ENCODE measurements around the gene STX7.
"Not testable (repeated sequence)": the region's sequence is repeated elsewhere in the genome, so short reads cannot be mapped to it uniquely, and the experiment has no call there.

The STX7 gene

GRCh38 chr6:132512638-132513632 lies at the start of gene STX7:
STX7 (minus strand) TSS chr6:132513116; CDS start chr6:132503530, 9,586 bp downstream.
- peak; percentile 66 for DNase-seq (ENCODE audit: low read depth)

- not testable (repeated sequence) for DNase-seq (ENCODE audit: low read depth)
Observed at GRCh38 chr6:132560087-132560486, 47.2 kb upstream of the STX7 start.

GRCh38 chr6:132552372-132552771 lies 39.5 kb upstream of the STX7 start, which contains the start of gene TAAR8:
TAAR8 (plus strand) TSS chr6:132552672; CDS start chr6:132552693, 21 bp downstream.
- DNase-seq (ENCODE audit: low read depth), result no peak

GRCh38 chr6:132551214-132551613 lies 38.3 kb upstream of the STX7 start:
- DNase-seq (ENCODE audit: low read depth), result no peak

GRCh38 chr6:132548746-132549463 lies 36.0 kb upstream of the STX7 start:
- no peak for DNase-seq (ENCODE audit: low read depth)

GRCh38 chr6:132544826-132545225 lies 31.9 kb upstream of the STX7 start:
- no peak for DNase-seq (ENCODE audit: low read depth)

GRCh38 chr6:132537977-132538376 lies 25.1 kb upstream of the STX7 start, which contains the start of gene TAAR9:
TAAR9 (plus strand) TSS chr6:132538277; CDS start chr6:132538290, 13 bp downstream.
- DNase-seq (ENCODE audit: low read depth), result no peak

GRCh38 chr6:132537145-132537544 lies 24.2 kb upstream of the STX7 start:
- no peak for DNase-seq (ENCODE audit: low read depth)

DNA sequence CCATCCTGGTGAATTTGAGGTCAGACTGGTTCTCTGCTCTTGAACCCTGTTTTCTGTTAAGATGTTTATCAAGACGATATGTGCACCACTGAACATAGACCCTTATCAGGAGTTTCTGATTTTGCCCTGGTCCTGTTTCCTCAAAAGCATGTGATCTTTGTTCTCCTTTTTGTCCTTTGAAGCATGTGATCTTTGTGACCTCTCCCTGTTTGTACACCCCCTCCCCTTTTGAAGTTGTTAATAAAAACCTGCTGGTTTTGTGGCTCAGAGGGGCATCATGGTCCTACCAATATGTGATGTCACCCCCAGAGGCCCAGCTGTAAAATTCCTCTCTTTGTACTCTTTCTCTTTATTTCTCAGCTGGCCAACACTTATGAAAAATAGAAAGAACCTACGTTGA lies 21.6 kb upstream of the STX7 start:
- not testable (repeated sequence) for DNase-seq (ENCODE audit: low read depth)

DNA sequence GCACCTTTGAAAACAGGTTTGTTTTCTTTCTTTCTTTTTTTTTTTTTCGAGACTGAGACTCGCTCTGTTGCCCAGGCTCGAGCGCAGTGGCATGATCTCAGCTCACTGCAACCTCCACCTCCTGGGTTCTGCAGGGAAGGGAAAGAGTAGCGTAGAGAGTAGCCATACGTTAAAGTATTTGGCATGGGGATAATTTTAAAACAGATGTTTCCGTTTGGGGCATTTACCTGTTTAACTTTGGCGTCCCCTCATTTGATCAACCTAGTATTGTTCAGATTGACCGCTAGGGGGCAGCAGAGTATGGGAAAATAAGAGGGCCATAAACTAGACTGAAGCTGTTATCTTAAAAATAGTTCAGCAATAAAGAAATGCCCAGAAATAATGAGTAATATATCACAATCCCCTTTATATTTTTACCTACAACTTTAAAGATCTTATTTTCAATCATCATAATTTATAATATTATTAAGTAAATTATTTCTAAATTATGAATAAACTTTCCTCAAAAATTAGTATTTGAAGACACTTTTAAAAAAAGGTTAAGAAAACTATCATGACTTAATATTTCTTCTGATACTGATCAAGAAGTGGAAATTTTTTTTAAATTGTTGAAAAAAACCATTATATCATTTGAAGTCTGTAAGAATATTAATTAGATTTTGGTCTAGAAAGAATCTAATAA lies 17.5 kb upstream of the STX7 start:
- peak; percentile 22 for DNase-seq (ENCODE audit: low read depth)

GRCh38 chr6:132527791-132528190 lies 14.9 kb upstream of the STX7 start:
- peak; percentile 18 for DNase-seq (ENCODE audit: low read depth)

GRCh38 chr6:132526461-132526860 lies 13.5 kb upstream of the STX7 start:
- no peak for DNase-seq (ENCODE audit: low read depth)

DNA sequence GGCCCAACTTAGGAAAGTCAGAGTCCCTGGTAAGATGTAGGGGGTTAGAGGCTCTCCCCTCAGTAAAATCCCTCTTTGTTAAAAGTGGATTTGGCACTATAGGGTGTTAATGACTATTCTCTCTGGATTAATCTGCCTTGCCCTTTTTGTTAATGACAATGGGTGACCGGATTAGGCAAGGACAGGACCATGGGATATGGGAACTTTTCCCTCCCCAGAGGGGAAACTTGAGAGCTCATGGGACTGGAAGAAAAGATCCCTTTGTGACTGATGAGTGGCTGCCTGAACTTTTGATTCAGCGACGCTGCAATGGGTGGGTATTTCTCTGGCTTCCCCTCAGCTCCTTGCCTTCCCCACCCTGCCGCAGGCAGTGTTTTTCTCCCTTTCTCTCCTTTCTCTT lies 12.9 kb upstream of the STX7 start:
- no peak for DNase-seq (ENCODE audit: low read depth)

- no peak for DNase-seq (ENCODE audit: low read depth)
Observed at GRCh38 chr6:132524646-132525045, 11.7 kb upstream of the STX7 start.

- peak; percentile 28 for DNase-seq (ENCODE audit: low read depth)
Observed at GRCh38 chr6:132520953-132521352, 8.0 kb upstream of the STX7 start.

DNA sequence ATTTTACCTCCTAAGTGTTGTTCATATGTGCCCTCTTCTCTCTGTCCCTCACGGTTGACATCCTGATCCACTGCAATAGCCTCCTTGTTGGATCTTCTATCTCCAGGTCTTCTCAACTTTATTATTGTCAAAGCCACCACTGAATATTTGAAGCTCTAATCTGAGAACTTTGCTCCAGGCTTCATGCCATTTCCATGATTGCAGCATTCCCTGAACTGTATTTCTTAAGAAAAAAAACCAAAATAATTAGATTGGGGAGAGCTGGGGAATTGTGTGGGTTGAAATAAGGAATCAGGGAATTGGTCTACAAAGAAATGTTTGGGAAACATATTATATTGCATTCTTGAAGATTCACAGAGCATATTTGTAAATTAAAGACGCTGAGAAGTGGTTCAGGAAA lies 2.5 kb upstream of the STX7 start:
- no peak for DNase-seq (ENCODE audit: low read depth)

DNA sequence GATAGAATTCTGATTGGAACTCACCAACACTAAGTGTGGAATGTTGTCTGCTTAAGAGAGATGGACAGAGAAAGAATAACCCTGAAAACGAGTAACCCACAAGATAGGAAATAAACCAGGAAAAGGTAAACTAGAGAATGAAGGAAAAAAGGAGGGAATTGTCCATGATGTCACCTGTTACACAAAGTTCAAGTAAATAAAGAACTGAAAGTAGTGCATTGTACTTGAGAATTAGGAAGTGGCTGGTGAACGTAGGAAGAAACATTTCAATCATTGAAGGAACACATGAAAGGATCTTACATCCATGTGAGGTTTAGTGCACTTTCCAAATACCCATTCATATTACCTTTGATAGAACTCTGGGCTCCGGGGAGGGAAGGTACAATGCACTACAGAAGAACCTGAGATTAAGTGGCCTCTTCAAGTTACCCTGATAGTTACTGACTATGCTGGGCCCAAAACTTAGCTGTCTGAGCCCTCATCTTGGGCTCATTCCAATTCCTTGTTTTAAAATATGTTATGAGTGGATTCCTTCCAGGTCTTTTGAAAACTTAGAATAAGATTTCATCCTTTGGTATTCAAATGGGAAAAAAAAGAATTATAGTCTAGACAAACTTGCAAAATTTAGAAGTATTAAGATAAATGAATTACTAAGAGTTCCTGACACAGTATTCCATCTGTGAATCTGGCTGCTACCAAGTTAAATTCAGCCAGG lies 1.1 kb upstream of the STX7 start:
- no peak for DNase-seq (ENCODE audit: low read depth)

DNA sequence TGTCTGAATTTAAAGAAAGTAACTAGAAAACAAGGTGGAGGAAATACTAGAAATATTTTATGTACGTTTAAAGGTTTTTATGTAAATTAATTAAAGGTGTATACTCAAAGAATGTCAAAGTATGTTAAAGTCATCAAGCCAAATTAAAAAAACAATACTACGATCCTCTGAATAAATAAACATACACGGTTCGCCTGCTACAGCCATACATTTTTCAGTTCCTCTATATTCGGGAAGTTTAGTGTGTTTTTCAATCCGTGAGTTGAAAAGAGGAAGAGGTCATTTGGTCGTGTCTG lies 626 bp downstream of the STX7 start:
- no peak for DNase-seq (ENCODE audit: low read depth)

DNA sequence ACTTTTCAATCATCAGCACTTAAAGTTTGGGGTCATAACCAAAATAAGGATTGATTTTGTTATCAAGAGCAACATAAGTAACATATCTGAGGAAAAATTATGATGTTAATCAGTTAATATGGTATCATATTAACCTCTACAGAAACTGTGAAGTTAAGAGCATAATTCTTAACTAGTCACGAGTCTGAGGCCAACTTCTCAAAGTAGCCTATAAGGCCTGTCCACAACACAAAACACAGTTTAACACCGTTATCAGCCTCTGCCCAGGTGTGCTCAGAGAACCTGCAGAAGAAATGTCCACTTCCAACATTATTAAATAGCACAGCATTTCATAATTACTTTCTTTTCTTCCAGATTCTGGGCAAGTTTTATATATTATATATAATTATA lies 1.1 kb downstream of the STX7 start:
- DNase-seq (ENCODE audit: low read depth), result no peak

- DNase-seq (ENCODE audit: low read depth), result no peak
Observed at GRCh38 chr6:132511210-132511830, 1.6 kb downstream of the STX7 start.

Measured in GM04504 (cell line).